Kidney (tissue), 14 donors: ENCODE measurements around the gene TUBAL3. TPM values are rescaled to one million over a fixed set of nuclear protein-coding genes. Genes with fewer than 3 reads are reported as not detected.

Experiments
- DNase-seq, 5 donors: peaks; one replicate each; pipeline ENCODE4 v3.0.0-alpha.2; 2013 to 2020
- FAIRE-seq: peaks from 2 replicates; lab custom pipeline; 2012; peaks lifted over from hg19 to GRCh38; lab: Jason Lieb, UNC
- H3K27ac ChIP-seq, 2 donors: one replicate each; pipeline ENCODE4 v1.7.0; 2013; ENCODE audit warnings: low read depth in 2 of 2, low read length in 2 of 2, inconsistent platforms in 1 of 2
- H3K27me3 ChIP-seq: one replicate; pipeline ENCODE4 v1.7.1; 2013; ENCODE audit warnings: low read length, inconsistent platforms; ENCODE audit not compliant: control insufficient read depth, insufficient read depth
- H3K36me3 ChIP-seq, 3 donors: one replicate each; pipeline versions ENCODE4 v1.7.0 to v1.7.1; 2013; ENCODE audit warnings: low read length in 3 of 3, control low read depth in 1 of 3, inconsistent platforms in 1 of 3; ENCODE audit not compliant: insufficient read depth in 3 of 3, control insufficient read depth in 2 of 3
- H3K4me1 ChIP-seq, 3 donors: one replicate each; pipeline versions ENCODE4 v1.7.0 to v1.7.1; 2013; ENCODE audit warnings: low read length in 3 of 3, inconsistent platforms in 1 of 3, low read depth in 1 of 3; ENCODE audit not compliant: control insufficient read depth in 2 of 3, insufficient read depth in 2 of 3
- H3K4me3 ChIP-seq, 3 donors: one replicate each; pipeline versions ENCODE4 v1.7.0 to v1.8.1; 2013; ENCODE audit warnings: low read length in 3 of 3, control low read depth in 1 of 3, inconsistent platforms in 1 of 3
- H3K9ac ChIP-seq, 3 donors: one replicate each; pipeline versions ENCODE4 v1.7.0 to v1.7.1; 2013; ENCODE audit warnings: low read length in 3 of 3, control low read depth in 1 of 3, inconsistent platforms in 1 of 3
- H3K9me3 ChIP-seq, 3 donors: one replicate each; pipeline versions ENCODE4 v1.7.0 to v1.7.1; 2013; ENCODE audit warnings: low read length in 3 of 3, control low read depth in 1 of 3, inconsistent platforms in 1 of 3; ENCODE audit not compliant: control insufficient read depth in 2 of 3, insufficient read depth in 1 of 3
- CTCF ChIP-seq: IDR thresholded peaks from 3 replicates; pipeline ENCODE4 v1.5.1; 2012; ENCODE audit warnings: mild to moderate bottlenecking, moderate library complexity, borderline replicate concordance; ENCODE audit not compliant: insufficient read depth; ENCODE audit errors: extremely low read depth
- intact Hi-C: fragments of 100-400 bp; cut with DNase I; formaldehyde crosslinking; loops from one replicate; pipeline ENCODE4 v1.11.1; 2022
- polyA plus RNA-seq: library from polyadenylated mRNA; stranded (reverse); fragments of 350-450 nt; fragmentation: Illumina TruSeq; extraction: RNeasy Lipid Tissue Mini Kit (QIAGEN cat#74804); gene quantifications from one replicate; pipeline ENCODE4 v1.2.3, GENCODE V29; 2014; ENCODE audit warnings: low read depth, low replicate concordance; ENCODE audit not compliant: insufficient read depth
- total RNA-seq: library from RNA; stranded (reverse); fragmentation: NEBNext Ultra II Directional; extraction: Animal tissue kit (Norgen Biotek cat#: 25700); gene quantifications from one replicate; pipeline ENCODE4 v1.2.1, GENCODE V29; 2021
- donor health status: control.
- donor health status: control.
- donor health status: control.
- donor health status: control.
- donor health status: control.
- donor health status: DM: yes; HTN: yes; CAD: no.
- donor health status: Normal renal cell carcinoma (clear cell type).

The TUBAL3 gene
- total and polyA plus RNA-seq, 2 donors from 2014 or later, result 0.44 to 10.8 TPM

- H3K4me3 ChIP-seq, result no peak overlapping the region
- H3K27me3 ChIP-seq, result no peaks in the 10 kb centered on the region
- no peak for TF ChIP-seq CTCF
- H3K9ac ChIP-seq, result no peak overlapping the region
- DNase-seq (no peak), FAIRE-seq (no peak)
- no peaks in the 10 kb centered on the region for H3K9me3 ChIP-seq
- H3K36me3 ChIP-seq, result no peaks in the 10 kb centered on the region
- intact Hi-C loops, result no loop called here
- no peak overlapping the region for H3K27ac ChIP-seq
- no peaks in the 10 kb centered on the region for H3K4me1 ChIP-seq
These were observed 30.7 kb upstream of the TUBAL3 start for GRCh38 chr10:5435328-5435727.

GRCh38 chr10:5434017-5434753, 29.6 kb upstream of the TUBAL3 start:
- H3K9ac ChIP-seq, result no peak overlapping the region
- peak; percentile 29 for FAIRE-seq
- intact Hi-C loops, result no loop called here
- peak in 2 of 5 donors; percentile 47 to 55 for DNase-seq
- no peaks in the 10 kb centered on the region for H3K4me1 ChIP-seq
- H3K4me3 ChIP-seq, result no peak overlapping the region
- no peaks in the 10 kb centered on the region for H3K27me3 ChIP-seq
- TF ChIP-seq CTCF, result peak; percentile 50
- no peaks in the 10 kb centered on the region for H3K36me3 ChIP-seq
- H3K27ac ChIP-seq, result no peak overlapping the region
- no peaks in the 10 kb centered on the region for H3K9me3 ChIP-seq

GRCh38 chr10:5433182-5433581, 28.6 kb upstream of the TUBAL3 start:
- Histone ChIP-seq H3K27me3 (no peaks in the 10 kb centered on the region), H3K9me3 (no peaks in the 10 kb centered on the region), H3K4me3 (no peak overlapping the region), H3K36me3 (no peaks in the 10 kb centered on the region), H3K27ac (no peak overlapping the region), H3K4me1 (no peaks in the 10 kb centered on the region), H3K9ac (no peak overlapping the region)
- no peak for FAIRE-seq
- DNase-seq, result no peak
- no peak for TF ChIP-seq CTCF
- intact Hi-C loops, result no loop called here
